H1 (cell line): ENCODE data around the gene SCGB1D2.

Experiments
- GABPA ChIP-seq: IDR thresholded peaks from 2 replicates; pipeline ENCODE4 v1.6.1; 2011; ENCODE audit warnings: mild to moderate bottlenecking, low read length, moderate library complexity, borderline replicate concordance; ENCODE audit not compliant: insufficient read depth
- TF ChIP-seq, protein P1 (sequence below), 3 experiments: IDR thresholded peaks; 1 replicate in 2 of 3; 2 replicates in 1 of 3; pipeline versions ENCODE4 v1.5.1 to v1.6.1; 2011; ENCODE audit warnings: low read length in 3 of 3, mild to moderate bottlenecking in 3 of 3, inconsistent platforms in 2 of 3, low read depth in 1 of 3, moderate library complexity in 1 of 3; ENCODE audit not compliant: insufficient read depth in 1 of 3; ENCODE audit errors: control extremely low read depth in 1 of 3

DNA sequence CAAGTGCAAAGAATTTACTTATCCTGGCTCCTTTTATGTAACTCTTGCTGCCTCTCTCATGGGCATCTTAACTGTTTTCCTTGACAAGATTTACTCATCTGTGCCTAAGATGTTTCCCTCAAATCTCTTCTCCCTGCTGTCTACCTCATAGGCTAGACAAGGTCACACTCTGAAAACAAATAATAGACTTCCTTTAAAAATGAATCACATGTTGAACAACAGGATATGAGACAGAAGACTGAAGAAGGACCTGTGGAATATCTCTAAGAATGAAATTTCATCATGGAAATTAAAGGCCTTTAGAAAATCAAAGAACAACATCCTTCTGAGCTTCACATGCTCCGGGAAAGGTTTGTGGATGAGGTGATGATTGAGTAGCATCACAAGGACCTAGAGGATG, 22.0 kb downstream of the SCGB1D2 start:
- TF ChIP-seq, protein P1, sequence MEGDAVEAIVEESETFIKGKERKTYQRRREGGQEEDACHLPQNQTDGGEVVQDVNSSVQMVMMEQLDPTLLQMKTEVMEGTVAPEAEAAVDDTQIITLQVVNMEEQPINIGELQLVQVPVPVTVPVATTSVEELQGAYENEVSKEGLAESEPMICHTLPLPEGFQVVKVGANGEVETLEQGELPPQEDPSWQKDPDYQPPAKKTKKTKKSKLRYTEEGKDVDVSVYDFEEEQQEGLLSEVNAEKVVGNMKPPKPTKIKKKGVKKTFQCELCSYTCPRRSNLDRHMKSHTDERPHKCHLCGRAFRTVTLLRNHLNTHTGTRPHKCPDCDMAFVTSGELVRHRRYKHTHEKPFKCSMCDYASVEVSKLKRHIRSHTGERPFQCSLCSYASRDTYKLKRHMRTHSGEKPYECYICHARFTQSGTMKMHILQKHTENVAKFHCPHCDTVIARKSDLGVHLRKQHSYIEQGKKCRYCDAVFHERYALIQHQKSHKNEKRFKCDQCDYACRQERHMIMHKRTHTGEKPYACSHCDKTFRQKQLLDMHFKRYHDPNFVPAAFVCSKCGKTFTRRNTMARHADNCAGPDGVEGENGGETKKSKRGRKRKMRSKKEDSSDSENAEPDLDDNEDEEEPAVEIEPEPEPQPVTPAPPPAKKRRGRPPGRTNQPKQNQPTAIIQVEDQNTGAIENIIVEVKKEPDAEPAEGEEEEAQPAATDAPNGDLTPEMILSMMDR (IDR thresholded peaks at IDR 0.05; ENCODE audit: control extremely low read depth in 1 of 3, insufficient read depth in 1 of 3, low read depth in 1 of 3, low read length in 3 of 3) = no peak
- no peak for TF ChIP-seq GABPA
